CD4-positive, alpha-beta memory T cell (primary cell): ENCODE measurements around the gene PAM16. TPM values are rescaled to one million over a fixed set of nuclear protein-coding genes. Genes with fewer than 3 reads are reported as not detected.

ENCODE experiments used
- CTCF ChIA-PET: fragments of 350-600 bp; sonication (Branson Sonifier 250); formaldehyde crosslinking; loops from one replicate; lab custom pipeline; 2021; ENCODE audit warnings: inconsistent platforms; ENCODE audit not compliant: partially characterized antibody; lab: Charles Lee
- POLR2A ChIA-PET: fragments of 350-600 bp; sonication (Branson Sonifier 250); formaldehyde crosslinking; loops from one replicate; lab custom pipeline; 2021; ENCODE audit not compliant: partially characterized antibody; lab: Charles Lee
- DNase-seq, 5 donors: peaks; one replicate each; pipeline versions ENCODE4 v3.0.0 to v3.0.0-alpha.2; 2020 to 2022; ENCODE audit warnings: mixed read lengths in 1 of 5
- H3K27ac ChIP-seq: one replicate; pipeline ENCODE4 v1.7.0; 2013; ENCODE audit warnings: low read depth, low read length
- H3K27me3 ChIP-seq: 2 replicates; pipeline ENCODE4 v1.7.0; 2013; ENCODE audit warnings: mild to moderate bottlenecking, low read length, moderate library complexity; ENCODE audit not compliant: insufficient read depth
- H3K36me3 ChIP-seq: 2 replicates; pipeline ENCODE4 v1.7.0; 2013; ENCODE audit warnings: mild to moderate bottlenecking, low read length, moderate library complexity; ENCODE audit not compliant: insufficient read depth
- H3K4me1 ChIP-seq: 2 replicates; pipeline ENCODE4 v1.7.0; 2013; ENCODE audit warnings: mild to moderate bottlenecking, low read length, moderate library complexity; ENCODE audit not compliant: insufficient read depth
- H3K4me3 ChIP-seq, 2 donors: one replicate each; pipeline ENCODE4 v1.7.0; 2013; ENCODE audit warnings: low read length in 2 of 2, mild to moderate bottlenecking in 1 of 2
- H3K9me3 ChIP-seq, 2 donors: one replicate each; pipeline ENCODE4 v1.7.0; 2013; ENCODE audit warnings: low read length in 2 of 2, control low read depth in 1 of 2; ENCODE audit not compliant: control insufficient read depth in 1 of 2
- H3K27ac Mint-ChIP-seq, 7 donors: one replicate each; pipeline ENCODE4 v1.8.0; 2020 to 2021; ENCODE audit warnings: mixed read lengths in 7 of 7, mild to moderate bottlenecking in 6 of 7, inconsistent platforms in 3 of 7, moderate library complexity in 3 of 7
- H3K27me3 Mint-ChIP-seq, 2 donors: one replicate each; pipeline ENCODE4 v1.8.0; 2020 to 2021; ENCODE audit warnings: mixed read lengths in 2 of 2
- H3K36me3 Mint-ChIP-seq, 2 donors: one replicate each; pipeline ENCODE4 v1.8.0; 2020 to 2021; ENCODE audit warnings: mixed read lengths in 2 of 2, inconsistent platforms in 1 of 2, mild to moderate bottlenecking in 1 of 2
- H3K4me1 Mint-ChIP-seq, 4 donors: one replicate each; pipeline ENCODE4 v1.8.0; 2020 to 2021; ENCODE audit warnings: mixed read lengths in 4 of 4, mild to moderate bottlenecking in 1 of 4
- H3K4me3 Mint-ChIP-seq, 8 donors: one replicate each; pipeline ENCODE4 v1.8.0; 2020 to 2021; ENCODE audit warnings: mixed read lengths in 8 of 8, mild to moderate bottlenecking in 7 of 8, moderate library complexity in 6 of 8, inconsistent platforms in 3 of 8
- H3K9me3 Mint-ChIP-seq, 8 donors: one replicate each; pipeline ENCODE4 v1.8.0; 2020 to 2021; ENCODE audit warnings: mixed read lengths in 8 of 8, mild to moderate bottlenecking in 5 of 8, inconsistent platforms in 3 of 8, moderate library complexity in 1 of 8
- intact Hi-C: fragments of 100-400 bp; cut with micrococcal nuclease; formaldehyde crosslinking; loops from one replicate; pipeline ENCODE4 v1.15.1; 2023
- polyA plus RNA-seq, 2 donors: library from polyadenylated mRNA; unstranded; fragments of 300-500 nt; fragmentation: Illumina TruSeq; gene quantifications; one replicate each; pipeline ENCODE4 v1.2.3, GENCODE V29; 2021
- total RNA-seq, 2 experiments: library from RNA; stranded (reverse); gene quantifications; one replicate each; pipeline ENCODE4 v1.2.3, GENCODE V29; 2021

Gene PAM16
- total and polyA plus RNA-seq, 4 experiments from 2014 or later = 34.6 to 54.8 (median 36.7) TPM

- intact Hi-C loops = no loop called here
- ChIA-PET POLR2A (interaction anchor here (1.1 to 2.8 kb wide), 2 partner anchors 10 to 86 kb away, joined by 3 to 10 read pairs; partner anchors contain the start of gene PAM16), CTCF (interaction anchor here (1.0 to 1.2 kb wide), 2 partner anchors 10 to 51 kb away, joined by 3 to 4 read pairs; no protein-coding TSS in a partner anchor)
- Histone ChIP-seq H3K36me3 (peaks cover 9% of the 10 kb centered on the region), H3K4me1 (no peaks in the 10 kb centered on the region), H3K27me3 (no peaks in the 10 kb centered on the region), H3K27ac (no peak overlapping the region), H3K9me3 (no peaks in the 10 kb centered on the region), H3K4me3 (no peak overlapping the region)
- H3K4me1 Mint-ChIP-seq = peaks cover 2 to 10% (median 4%) of the 10 kb centered on the region in 4 donors
- no peaks in the 10 kb centered on the region for H3K27me3 Mint-ChIP-seq
- no peak for DNase-seq
- no peak overlapping the region for H3K27ac Mint-ChIP-seq
- H3K9me3 Mint-ChIP-seq = peaks cover 0 to 3% (median 0%) of the 10 kb centered on the region in 8 donors
- peaks cover 0 to 13% of the 10 kb centered on the region in 2 donors for H3K36me3 Mint-ChIP-seq
- no peak overlapping the region for H3K4me3 Mint-ChIP-seq
Measured at GRCh38 chr16:4339909-4340308, 11.2 kb downstream of the PAM16 start.

DNA sequence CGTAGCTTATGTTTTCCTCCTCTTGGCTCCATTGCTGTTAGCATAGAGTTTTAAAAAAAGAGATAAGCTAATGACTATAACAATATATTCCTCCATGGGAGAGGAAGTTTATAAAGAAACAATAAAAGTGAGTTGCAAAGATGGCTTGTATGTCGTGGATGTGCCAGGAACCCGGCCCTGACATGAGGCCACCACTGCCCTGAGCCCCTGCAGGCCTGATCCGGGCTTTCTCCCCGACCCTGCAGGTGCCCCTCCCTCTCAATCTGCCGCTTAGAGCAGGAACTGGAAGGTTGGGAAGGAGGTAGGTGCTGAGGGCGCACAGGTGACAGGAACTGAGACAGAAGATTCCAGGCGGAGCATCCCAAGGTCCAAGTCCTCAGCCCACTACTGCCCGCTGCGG, 11.7 kb downstream of the PAM16 start:
- Histone ChIP-seq H3K4me3 (no peak overlapping the region), H3K27ac (no peak overlapping the region), H3K4me1 (no peaks in the 10 kb centered on the region), H3K9me3 (no peaks in the 10 kb centered on the region), H3K27me3 (no peaks in the 10 kb centered on the region), H3K36me3 (peaks cover 9% of the 10 kb centered on the region)
- H3K27ac Mint-ChIP-seq = no peak overlapping the region
- H3K4me3 Mint-ChIP-seq = no peak overlapping the region
- CTCF ChIA-PET = interaction anchor here (1.0 to 1.7 kb wide), 3 partner anchors 10 to 51 kb away, joined by 3 to 5 read pairs (median 4); no protein-coding TSS in a partner anchor
- POLR2A ChIA-PET = interaction anchor here (1.1 kb wide), 1 partner anchor 86 kb away, joined by 3 read pairs; no protein-coding TSS in a partner anchor
- no peaks in the 10 kb centered on the region for H3K27me3 Mint-ChIP-seq
- H3K4me1 Mint-ChIP-seq = peaks cover 0 to 7% (median 4%) of the 10 kb centered on the region in 4 donors
- peaks cover 0 to 11% of the 10 kb centered on the region in 2 donors for H3K36me3 Mint-ChIP-seq
- intact Hi-C loops = no loop called here
- H3K9me3 Mint-ChIP-seq = peaks cover 0 to 3% (median 0%) of the 10 kb centered on the region in 8 donors
- DNase-seq = no peak

DNA sequence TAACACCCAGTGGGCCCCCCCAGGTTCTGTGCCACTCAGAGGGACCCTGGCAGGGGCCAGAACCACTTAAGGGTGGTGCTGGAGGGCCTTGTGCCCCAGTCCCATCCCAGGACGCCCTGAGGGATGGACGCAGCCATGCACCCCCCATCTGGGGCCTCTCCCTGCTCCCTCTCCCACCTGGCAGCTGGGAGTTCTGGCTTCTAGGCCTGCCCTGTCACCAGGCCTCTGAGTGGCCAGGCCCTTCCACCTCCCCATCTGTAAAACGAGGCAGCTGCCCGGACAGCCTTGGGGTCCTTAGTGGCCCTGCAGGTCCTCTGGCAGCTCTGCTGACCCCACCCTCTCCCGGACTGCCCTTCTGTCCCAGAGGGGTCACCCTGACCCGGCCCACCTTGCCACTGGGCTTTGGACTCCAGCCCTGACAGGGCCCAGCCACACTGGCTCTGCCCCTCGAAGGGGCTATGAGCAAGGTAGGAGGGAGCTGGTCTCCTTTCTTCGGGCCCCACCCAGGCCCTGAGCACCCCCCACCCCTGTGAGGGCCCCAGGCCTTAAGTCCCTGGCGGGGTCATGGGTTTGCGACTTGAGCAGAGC, 12.3 kb downstream of the PAM16 start:
- no peak for DNase-seq
- H3K4me3 ChIP-seq = no peak overlapping the region
- H3K4me1 ChIP-seq = no peaks in the 10 kb centered on the region
- ChIA-PET CTCF (interaction anchor here (1.1 to 1.7 kb wide), 3 partner anchors 9 to 50 kb away, joined by 3 to 5 read pairs (median 3); no protein-coding TSS in a partner anchor), POLR2A (interaction anchor here (1.1 kb wide), 1 partner anchor 85 kb away, joined by 3 read pairs; no protein-coding TSS in a partner anchor)
- intact Hi-C loops = no loop called here
- Mint-ChIP-seq H3K27ac (no peak overlapping the region), H3K9me3 (peaks cover 0 to 3% (median 0%) of the 10 kb centered on the region in 8 donors), H3K27me3 (no peaks in the 10 kb centered on the region), H3K36me3 (peaks cover 0 to 11% of the 10 kb centered on the region in 2 donors), H3K4me3 (no peak overlapping the region), H3K4me1 (peaks cover 0 to 5% (median 4%) of the 10 kb centered on the region in 4 donors)
- peaks cover 9% of the 10 kb centered on the region for H3K36me3 ChIP-seq
- H3K27me3 ChIP-seq = no peaks in the 10 kb centered on the region
- no peaks in the 10 kb centered on the region for H3K9me3 ChIP-seq
- H3K27ac ChIP-seq = no peak overlapping the region

- Histone ChIP-seq H3K4me1 (no peaks in the 10 kb centered on the region), H3K27me3 (no peaks in the 10 kb centered on the region), H3K36me3 (peaks cover 9% of the 10 kb centered on the region), H3K4me3 (no peak overlapping the region), H3K27ac (no peak overlapping the region), H3K9me3 (no peaks in the 10 kb centered on the region)
- Mint-ChIP-seq H3K36me3 (peaks cover 0 to 8% of the 10 kb centered on the region in 2 donors), H3K4me1 (peaks cover 0 to 2% (median 0%) of the 10 kb centered on the region in 4 donors), H3K27ac (no peak overlapping the region), H3K27me3 (no peaks in the 10 kb centered on the region), H3K4me3 (no peak overlapping the region), H3K9me3 (peaks cover 0 to 3% (median 0%) of the 10 kb centered on the region in 8 donors)
- CTCF ChIA-PET = interaction anchor here (1.1 to 1.7 kb wide), 2 partner anchors 8 to 29 kb away, joined by 3 to 5 read pairs; no protein-coding TSS in a partner anchor
- intact Hi-C loops = no loop called here
- POLR2A ChIA-PET = no interaction called here
- no peak for DNase-seq
Measured at GRCh38 chr16:4338125-4338582, 13.0 kb downstream of the PAM16 start.

- Histone ChIP-seq H3K36me3 (peaks cover 9% of the 10 kb centered on the region), H3K4me3 (no peak overlapping the region), H3K27me3 (no peaks in the 10 kb centered on the region), H3K9me3 (no peaks in the 10 kb centered on the region), H3K4me1 (no peaks in the 10 kb centered on the region), H3K27ac (no peak overlapping the region)
- ChIA-PET POLR2A (no interaction called here), CTCF (interaction anchor here (1.1 to 1.7 kb wide), 2 partner anchors 8 to 28 kb away, joined by 3 to 5 read pairs; no protein-coding TSS in a partner anchor)
- H3K27me3 Mint-ChIP-seq = no peaks in the 10 kb centered on the region
- intact Hi-C loops = no loop called here
- peaks cover 0 to 8% of the 10 kb centered on the region in 2 donors for H3K36me3 Mint-ChIP-seq
- peak overlapping the region in 1 of 7 donors; percentile 24 for H3K27ac Mint-ChIP-seq
- peaks cover 0 to 3% (median 0%) of the 10 kb centered on the region in 8 donors for H3K9me3 Mint-ChIP-seq
- H3K4me3 Mint-ChIP-seq = no peak overlapping the region
- no peaks in the 10 kb centered on the region for H3K4me1 Mint-ChIP-seq
- no peak for DNase-seq
Measured at GRCh38 chr16:4337540-4338088, 13.5 kb downstream of the PAM16 start.

GRCh38 chr16:4336701-4337539, 14.2 kb downstream of the PAM16 start:
- Mint-ChIP-seq H3K9me3 (peaks cover 0 to 3% (median 0%) of the 10 kb centered on the region in 8 donors), H3K27ac (no peak overlapping the region), H3K27me3 (no peaks in the 10 kb centered on the region), H3K4me3 (peak overlapping the region in 1 of 8 donors; percentile 20), H3K4me1 (no peaks in the 10 kb centered on the region), H3K36me3 (peaks cover 0 to 8% of the 10 kb centered on the region in 2 donors)
- Histone ChIP-seq H3K4me1 (no peaks in the 10 kb centered on the region), H3K4me3 (no peak overlapping the region), H3K27ac (no peak overlapping the region), H3K36me3 (peaks cover 9% of the 10 kb centered on the region), H3K9me3 (no peaks in the 10 kb centered on the region), H3K27me3 (no peaks in the 10 kb centered on the region)
- CTCF ChIA-PET = no interaction called here
- intact Hi-C loops = no loop called here
- no peak for DNase-seq
- POLR2A ChIA-PET = no interaction called here
